Measurements from ENCODE around the gene GHITM. TPM values are rescaled to one million over a fixed set of nuclear protein-coding genes. Genes with fewer than 3 reads are reported as not detected.

Gene GHITM
- total and polyA plus RNA-seq, 2 of the 4 experiments (the other 2 are of a cell fraction), result 103 to 185 TPM

DNA sequence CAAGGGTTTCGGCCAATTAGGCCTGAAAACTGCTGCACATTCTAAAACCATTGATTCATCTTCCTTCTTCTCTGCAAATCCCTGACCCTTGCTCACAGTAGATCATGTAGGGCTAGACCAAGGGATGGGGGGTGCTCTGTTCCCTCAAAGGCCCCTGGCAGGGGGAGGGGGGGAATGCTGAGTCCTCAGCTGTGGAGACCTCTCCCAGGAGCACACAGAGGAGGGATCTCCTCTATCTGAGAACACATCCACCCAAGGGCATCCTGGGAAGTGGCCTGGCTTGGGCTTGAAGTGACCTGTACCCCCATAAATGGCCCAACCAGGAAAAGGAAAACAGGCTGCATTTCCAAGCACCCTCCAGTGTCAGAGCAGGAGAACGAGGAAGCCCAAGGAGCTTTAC, 54.0 kb downstream of the GHITM start:
- Histone ChIP-seq H3K4ac (ENCODE audit: low read depth, low read length) (no peak overlapping the region), H2AK9ac (replicated peaks; ENCODE audit: low read depth, low read length, poor library complexity) (no peak overlapping the region), H3K36me3 (ENCODE audit: control insufficient read depth, insufficient read depth, low read length) (no peaks in the 10 kb centered on the region), H3K23ac (ENCODE audit: low read depth, low read length) (no peak overlapping the region), H3K18ac (ENCODE audit: low read depth, low read length) (no peak overlapping the region), H3K4me2 (ENCODE audit: low read depth, low read length) (no peak overlapping the region), H4K8ac (ENCODE audit: low read depth in 2 of 2, low read length in 2 of 2) (no peak overlapping the region), H3K27ac (ENCODE audit: insufficient read depth, low read length) (no peak overlapping the region), H2BK20ac (ENCODE audit: low read depth, low read length) (no peak overlapping the region), H2BK15ac (ENCODE audit: low read depth, low read length) (no peak overlapping the region), H2BK5ac (ENCODE audit: low read depth, low read length, poor library complexity, severe bottlenecking) (no peak overlapping the region), H3K14ac (replicated peaks; ENCODE audit: low read depth, low read length) (no peak overlapping the region), H3K4me3 (ENCODE audit: insufficient read depth, low read depth, low read length) (no peak overlapping the region), H3K9me1 (ENCODE audit: insufficient read depth, low read length) (no peaks in the 10 kb centered on the region), H3K79me1 (ENCODE audit: low read depth in 1 of 2, low read length in 2 of 2) (no peaks in the 10 kb centered on the region), H3K9me3 (ENCODE audit: control insufficient read depth, insufficient read depth, low read length) (no peaks in the 10 kb centered on the region), H2AFZ (replicated peaks; ENCODE audit: low read length, poor library complexity) (no peak overlapping the region), H3K9ac (ENCODE audit: low read depth, low read length) (no peak overlapping the region), H4K5ac (ENCODE audit: low read depth, low read length) (no peak overlapping the region), H3K27me3 (ENCODE audit: control insufficient read depth, insufficient read depth, low read length) (peaks cover 50% of the 10 kb centered on the region), H4K20me1 (ENCODE audit: insufficient read depth, low read length) (no peaks in the 10 kb centered on the region), H4K91ac (ENCODE audit: insufficient read depth, low read depth, low read length) (no peak overlapping the region), H2AK5ac (ENCODE audit: low read depth, low read length) (no peak overlapping the region), H2BK120ac (ENCODE audit: low read depth, low read length) (no peak overlapping the region), H3K56ac (ENCODE audit: extremely low read depth, insufficient read depth, low read length) (no peak overlapping the region), H3K4me1 (ENCODE audit: control insufficient read depth, insufficient read depth, low read length) (peaks cover 2% of the 10 kb centered on the region; the same call in 1 of the 2 replicates)
- dilution Hi-C loops (cut with HindIII; ENCODE audit: low sequenced_read_pairs, unreplicated experiment), result no loop called here
- no TSS peak for BruUV-seq (replicated peaks)
- no peak for TF ChIP-seq NFE2L2 (IDR thresholded peaks at IDR 0.05; ENCODE audit: low read depth, low read length)
- no peak for TF ChIP-seq MXI1 (IDR thresholded peaks at IDR 0.05; ENCODE audit: borderline replicate concordance, low read depth, low read length)
- no peak for TF ChIP-seq RCOR1 (IDR thresholded peaks at IDR 0.05; ENCODE audit: insufficient replicate concordance, low read length)
- TF ChIP-seq CHD1 (IDR thresholded peaks at IDR 0.05; ENCODE audit: low read depth, low read length), result no peak
- TF ChIP-seq RFX5 (IDR thresholded peaks at IDR 0.05; ENCODE audit: low read depth, low read length), result no peak
- ChIA-PET CTCF (no interaction called here), POLR2A (ENCODE audit: unreplicated experiment) (no interaction called here)
- in situ Hi-C loops (cut with MboI; ENCODE audit: low sequenced_read_pairs), result no loop called here
- ATAC-seq (ENCODE audit: low read depth) (no peak), DNase-seq (no peak)
- intact Hi-C loops (cut with micrococcal nuclease), result no loop called here
- WGBS, 2 experiments (ENCODE audit: extremely low coverage in 2 of 2, insufficient read length in 1 of 2), result 17% methylated on average over 1 of the region's 2 CpGs; no CpG with 5 or more reads in 1 of the 2 experiments
